HL-60 (cell line): ENCODE results near the gene CEP128.

Source experiments
- DNase-seq, 2 experiments: peaks; one replicate each; pipeline ENCODE4 v3.0.0-alpha.2; 2010 to 2020; ENCODE audit warnings: low read depth in 1 of 2, low spot score in 1 of 2
- H3K27ac ChIP-seq: fragments of 250-450 bp; sonication (Bioruptor Pico); replicated peaks from 2 replicates; pipeline ENCODE4 v1.5.1; 2020; ENCODE audit warnings: mild to moderate bottlenecking, moderate library complexity
- H3K27me3 ChIP-seq: fragments of 250-450 bp; sonication (Bioruptor Pico); 2 replicates; pipeline ENCODE4 v1.5.1; 2021; ENCODE audit warnings: mild to moderate bottlenecking, moderate library complexity; ENCODE audit not compliant: insufficient read depth, poor library complexity, severe bottlenecking
- H3K4me3 ChIP-seq: replicated peaks from 2 replicates; pipeline ENCODE4 v1.5.1; 2011; ENCODE audit warnings: mild to moderate bottlenecking, control low read depth, low read length; ENCODE audit not compliant: insufficient read depth
- CTCF ChIP-seq: IDR thresholded peaks from one replicate; pipeline ENCODE4 v1.5.1; 2011; ENCODE audit warnings: low read length, control low read depth, inconsistent platforms; ENCODE audit not compliant: insufficient read depth
- GABPA ChIP-seq: IDR thresholded peaks from 2 replicates; pipeline ENCODE4 v1.6.1; 2012; ENCODE audit warnings: low read depth
- POLR2AphosphoS5 ChIP-seq: IDR thresholded peaks from 2 replicates; pipeline ENCODE4 v1.6.1; 2012; ENCODE audit warnings: low read depth
- REST ChIP-seq: IDR thresholded peaks from 2 replicates; pipeline ENCODE4 v1.6.1; 2012; ENCODE audit warnings: low read depth; ENCODE audit not compliant: insufficient replicate concordance
- SPI1 ChIP-seq: IDR thresholded peaks from 2 replicates; pipeline ENCODE4 v1.6.1; 2012; ENCODE audit warnings: low read depth, mild to moderate bottlenecking, borderline replicate concordance

CEP128 gene

GRCh38 chr14:80544366-80544765, 397.2 kb downstream of the CEP128 start:
- Histone ChIP-seq H3K27me3 (no peaks in the 10 kb centered on the region), H3K27ac (no peak overlapping the region), H3K4me3 (no peak overlapping the region)
- DNase-seq = no peak
- TF ChIP-seq REST (no peak), CTCF (no peak), GABPA (no peak), POLR2AphosphoS5 (no peak)

- no peak overlapping the region for H3K27ac ChIP-seq
- DNase-seq = no peak
- TF ChIP-seq SPI1 (no peak), CTCF (no peak), GABPA (no peak), REST (no peak)
- no peak overlapping the region for H3K4me3 ChIP-seq
- no peaks in the 10 kb centered on the region for H3K27me3 ChIP-seq
Measured at GRCh38 chr14:80543211-80543610, 398.3 kb downstream of the CEP128 start.

- Histone ChIP-seq H3K27ac (no peak overlapping the region), H3K27me3 (no peaks in the 10 kb centered on the region), H3K4me3 (no peak overlapping the region)
- DNase-seq = no peak
- no peak for TF ChIP-seq REST
- no peak for TF ChIP-seq POLR2AphosphoS5
- no peak for TF ChIP-seq SPI1
- no peak for TF ChIP-seq CTCF
- TF ChIP-seq GABPA = no peak
Measured at GRCh38 chr14:80538633-80539375, 402.7 kb downstream of the CEP128 start.
